ENCODE measurements around the gene NF1.

The NF1 gene

DNA sequence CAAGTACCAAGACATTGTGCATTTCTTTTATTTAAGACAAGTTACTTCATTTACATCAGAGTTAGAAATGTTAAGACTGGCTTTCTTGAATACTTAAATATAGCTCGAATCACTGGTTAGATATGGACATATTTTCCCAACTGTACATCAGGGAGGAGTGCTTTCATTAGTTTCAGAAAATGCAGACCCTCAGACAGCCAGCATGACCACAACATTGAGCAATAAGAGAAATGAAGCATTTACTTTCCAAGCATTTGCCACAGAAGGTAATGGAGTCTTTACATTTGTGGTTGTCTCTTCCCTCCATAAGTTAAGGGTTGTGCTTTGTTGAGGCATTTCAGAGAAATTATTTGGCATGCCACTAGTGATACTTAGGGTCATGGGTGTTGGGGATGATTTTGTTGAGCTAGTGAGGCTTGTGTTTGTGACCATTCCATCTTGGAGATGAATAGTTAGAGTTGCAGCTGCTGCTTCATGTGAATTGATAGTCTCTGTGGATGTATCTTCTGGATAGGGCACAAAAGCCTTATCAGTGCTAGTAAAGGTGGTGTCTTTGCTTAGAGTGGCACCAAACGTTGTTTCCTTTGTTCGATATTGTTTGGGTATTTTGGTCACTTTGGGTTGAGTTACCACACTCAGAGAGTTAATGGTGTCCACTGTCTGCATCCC lies 200.2 kb downstream of the NF1 start:
- H3K4me2 ChIP-seq, result no peak overlapping the region
- H3K27ac ChIP-seq, result no peak overlapping the region
- H3K4me1 ChIP-seq (ENCODE audit: low read depth, poor library complexity, severe bottlenecking), result no peaks in the 10 kb centered on the region
- H3K79me2 ChIP-seq (ENCODE audit: insufficient read depth, low read depth), result no peaks in the 10 kb centered on the region
- H3K9ac ChIP-seq, result no peak overlapping the region
- H3K36me3 ChIP-seq (ENCODE audit: insufficient read depth), result no peaks in the 10 kb centered on the region
- H4K20me1 ChIP-seq (ENCODE audit: insufficient read depth), result no peaks in the 10 kb centered on the region
- TF ChIP-seq, protein P1, sequence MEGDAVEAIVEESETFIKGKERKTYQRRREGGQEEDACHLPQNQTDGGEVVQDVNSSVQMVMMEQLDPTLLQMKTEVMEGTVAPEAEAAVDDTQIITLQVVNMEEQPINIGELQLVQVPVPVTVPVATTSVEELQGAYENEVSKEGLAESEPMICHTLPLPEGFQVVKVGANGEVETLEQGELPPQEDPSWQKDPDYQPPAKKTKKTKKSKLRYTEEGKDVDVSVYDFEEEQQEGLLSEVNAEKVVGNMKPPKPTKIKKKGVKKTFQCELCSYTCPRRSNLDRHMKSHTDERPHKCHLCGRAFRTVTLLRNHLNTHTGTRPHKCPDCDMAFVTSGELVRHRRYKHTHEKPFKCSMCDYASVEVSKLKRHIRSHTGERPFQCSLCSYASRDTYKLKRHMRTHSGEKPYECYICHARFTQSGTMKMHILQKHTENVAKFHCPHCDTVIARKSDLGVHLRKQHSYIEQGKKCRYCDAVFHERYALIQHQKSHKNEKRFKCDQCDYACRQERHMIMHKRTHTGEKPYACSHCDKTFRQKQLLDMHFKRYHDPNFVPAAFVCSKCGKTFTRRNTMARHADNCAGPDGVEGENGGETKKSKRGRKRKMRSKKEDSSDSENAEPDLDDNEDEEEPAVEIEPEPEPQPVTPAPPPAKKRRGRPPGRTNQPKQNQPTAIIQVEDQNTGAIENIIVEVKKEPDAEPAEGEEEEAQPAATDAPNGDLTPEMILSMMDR (conservative IDR thresholded peaks at IDR 0.05; ENCODE audit: low read depth, low read length), result no peak
- H3K4me3 ChIP-seq (IDR thresholded peaks at IDR 0.05; ENCODE audit: insufficient read depth, low read depth, low read length), result no peak overlapping the region
- no peak overlapping the region for H2AFZ ChIP-seq (ENCODE audit: low read depth)
- no peaks in the 10 kb centered on the region; the same call in 1 of the 2 replicates for H3K27me3 ChIP-seq (ENCODE audit: insufficient read depth, low read depth)

DNA sequence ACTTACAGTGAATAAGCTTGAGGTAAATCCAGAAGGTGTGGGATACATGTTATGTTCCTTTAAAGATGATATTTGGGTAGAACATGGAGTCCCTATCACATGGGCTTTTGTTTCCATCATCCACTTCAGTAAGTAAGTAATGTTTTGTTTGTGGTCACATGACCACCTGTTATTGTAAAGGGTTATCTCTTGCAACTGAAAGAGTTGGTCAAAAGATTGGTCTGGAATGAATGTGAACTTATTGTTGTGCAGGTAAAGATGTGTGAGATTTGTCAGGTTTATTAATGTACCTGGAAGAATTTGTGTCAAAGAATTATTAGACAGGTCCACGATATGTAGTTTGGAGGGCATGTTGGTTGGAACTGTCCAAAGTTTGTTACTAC lies 200.7 kb downstream of the NF1 start:
- no peaks in the 10 kb centered on the region; the same call in 1 of the 2 replicates for H3K27me3 ChIP-seq (ENCODE audit: insufficient read depth, low read depth)
- TF ChIP-seq, protein P1 (conservative IDR thresholded peaks at IDR 0.05; ENCODE audit: low read depth, low read length), result no peak
- H3K4me1 ChIP-seq (ENCODE audit: low read depth, poor library complexity, severe bottlenecking), result no peaks in the 10 kb centered on the region
- H4K20me1 ChIP-seq (ENCODE audit: insufficient read depth), result no peaks in the 10 kb centered on the region
- no peak overlapping the region for H3K9ac ChIP-seq
- H3K4me3 ChIP-seq (IDR thresholded peaks at IDR 0.05; ENCODE audit: insufficient read depth, low read depth, low read length), result no peak overlapping the region
- no peaks in the 10 kb centered on the region for H3K36me3 ChIP-seq (ENCODE audit: insufficient read depth)
- no peak overlapping the region for H3K4me2 ChIP-seq
- no peak overlapping the region for H3K27ac ChIP-seq
- no peaks in the 10 kb centered on the region for H3K79me2 ChIP-seq (ENCODE audit: insufficient read depth, low read depth)
- H2AFZ ChIP-seq (ENCODE audit: low read depth), result no peak overlapping the region

DNA sequence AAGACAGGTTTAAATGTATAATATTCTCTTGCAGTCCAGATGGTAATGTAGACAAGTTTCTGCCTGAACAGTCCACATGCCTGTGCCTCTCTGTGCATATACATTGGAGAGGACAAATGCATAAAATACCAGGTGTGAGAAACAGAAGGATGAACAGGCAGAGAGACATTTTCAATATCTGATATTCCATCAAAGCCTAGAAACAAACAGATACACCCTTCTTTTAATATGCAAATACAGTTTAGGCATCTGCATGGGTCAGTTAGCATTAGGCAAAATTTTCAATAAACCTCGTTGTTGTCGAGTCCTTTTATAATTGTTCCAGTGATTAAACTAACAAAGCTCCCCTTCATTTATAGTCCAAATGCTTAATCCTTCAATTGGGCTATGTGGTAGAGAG lies 201.4 kb downstream of the NF1 start:
- TF ChIP-seq, protein P1 (conservative IDR thresholded peaks at IDR 0.05; ENCODE audit: low read depth, low read length), result no peak

DNA sequence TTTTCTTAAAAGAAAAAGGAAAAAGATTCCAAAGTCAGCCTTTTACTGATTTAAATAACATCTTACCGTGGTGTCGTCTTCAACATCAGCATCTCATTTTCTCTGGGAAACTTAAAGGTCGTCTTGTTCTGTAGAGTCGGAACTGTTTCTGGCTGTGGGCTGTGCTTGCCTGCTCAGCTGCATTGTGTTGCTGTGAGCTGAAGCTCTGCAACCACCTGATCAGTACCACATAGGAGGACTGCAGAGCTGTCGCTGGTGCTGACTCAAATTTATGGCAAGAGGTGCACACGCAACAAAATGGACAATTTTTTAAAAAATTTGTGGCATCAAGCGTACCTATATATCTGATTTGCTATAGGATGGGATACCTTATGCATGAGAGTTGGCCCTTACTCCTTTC lies 202.3 kb downstream of the NF1 start, which contains the start of gene OMG:
TSS of gene OMG (minus strand) at position 150 of the 400 bp plus-strand sequence. CDS start 908 bp downstream, outside the sequence.
- Histone ChIP-seq H3K36me3 (ENCODE audit: insufficient read depth) (no peaks in the 10 kb centered on the region), H3K79me2 (ENCODE audit: insufficient read depth, low read depth) (no peaks in the 10 kb centered on the region), H3K4me3 (IDR thresholded peaks at IDR 0.05; ENCODE audit: insufficient read depth, low read depth, low read length) (no peak within 1 kb of the TSS), H3K9ac (no peak within 1 kb of the TSS), H4K20me1 (ENCODE audit: insufficient read depth) (no peaks in the 10 kb centered on the region), H3K4me2 (no peak within 1 kb of the TSS), H2AFZ (ENCODE audit: low read depth) (no peak within 1 kb of the TSS), H3K27me3 (ENCODE audit: insufficient read depth, low read depth) (no peaks in the 10 kb centered on the region; the same call in 1 of the 2 replicates), H3K4me1 (ENCODE audit: low read depth, poor library complexity, severe bottlenecking) (no peaks in the 10 kb centered on the region), H3K27ac (no peak within 1 kb of the TSS)
- TF ChIP-seq, protein P1 (conservative IDR thresholded peaks at IDR 0.05; ENCODE audit: low read depth, low read length), result no peak

More for the DNA sequence above, 201.4 kb downstream of the NF1 start:
- Histone ChIP-seq H3K27ac (no peak overlapping the region), H2AFZ (ENCODE audit: low read depth) (no peak overlapping the region), H3K4me1 (ENCODE audit: low read depth, poor library complexity, severe bottlenecking) (no peaks in the 10 kb centered on the region), H3K36me3 (ENCODE audit: insufficient read depth) (no peaks in the 10 kb centered on the region), H4K20me1 (ENCODE audit: insufficient read depth) (no peaks in the 10 kb centered on the region), H3K27me3 (ENCODE audit: insufficient read depth, low read depth) (no peaks in the 10 kb centered on the region; the same call in 1 of the 2 replicates), H3K4me2 (no peak overlapping the region), H3K9ac (no peak overlapping the region), H3K4me3 (IDR thresholded peaks at IDR 0.05; ENCODE audit: insufficient read depth, low read depth, low read length) (no peak overlapping the region), H3K79me2 (ENCODE audit: insufficient read depth, low read depth) (no peaks in the 10 kb centered on the region)
